Ovary (tissue), 9 donors: ENCODE results near the gene DSG3. TPM values are rescaled to one million over a fixed set of nuclear protein-coding genes. Genes with fewer than 3 reads are reported as not detected.

Source experiments
- DNase-seq, 5 donors: peaks; one replicate each; pipeline ENCODE4 v3.0.0-alpha.2; 2019 to 2020
- H3K27ac ChIP-seq, 2 donors: fragments of 200-600 bp; one replicate each; pipeline versions ENCODE4 v1.5.1 to v1.8.0; 2019 to 2022
- H3K27me3 ChIP-seq: fragments of 200-600 bp; one replicate; pipeline ENCODE4 v1.8.0; 2022
- H3K36me3 ChIP-seq: fragments of 200-600 bp; sonication (generic); one replicate; pipeline ENCODE4 v1.5.1; 2019
- H3K4me1 ChIP-seq: one replicate; pipeline ENCODE4 v1.8.1; 2013; ENCODE audit warnings: mild to moderate bottlenecking, moderate library complexity; ENCODE audit not compliant: insufficient read depth
- H3K4me3 ChIP-seq: fragments of 200-600 bp; sonication (generic); one replicate; pipeline ENCODE4 v1.5.1; 2017
- H3K9me3 ChIP-seq, 2 donors: fragments of 200-600 bp in 1 of 2; sonication (generic) in 1 of 2; one replicate each; pipeline versions ENCODE4 v1.5.1 to v1.8.1; 2013 to 2019; ENCODE audit warnings: mild to moderate bottlenecking in 1 of 2, moderate library complexity in 1 of 2
- EP300 ChIP-seq: sonication (generic); formaldehyde crosslinking; IDR thresholded peaks from one replicate; pipeline ENCODE4 v1.6.1; 2017; ENCODE audit warnings: antibody characterized with exemption
- POLR2A ChIP-seq: fragments of 450-650 bp; IDR thresholded peaks from one replicate; pipeline ENCODE4 v1.6.1; 2017; ENCODE audit warnings: antibody characterized with exemption, mild to moderate bottlenecking, moderate library complexity
- WGBS, 3 donors: extraction: QIAGEN DNeasy Blood & Tissue Kit in 1 of 3; methylation state at CpG; one replicate each; pipeline versions ENCODE4 v1.1.5 to v1.1.7; 2013 to 2017; 5-methylcytosine and 5-hydroxymethylcytosine counted together
- intact Hi-C, 4 donors: fragments of 100-400 bp; cut with DNase I; formaldehyde crosslinking; loops; one replicate each; pipeline versions ENCODE4 v1.11.0 to v1.15.1; 2022 to 2023
- polyA plus RNA-seq, 2 donors: library from polyadenylated mRNA; stranded (reverse); fragments of 200-250 nt in 1 of 2; fragments of 350-450 nt in 1 of 2; fragmentation: Illumina TruSeq in 1 of 2; extraction: RNeasy Lipid Tissue Mini Kit (QIAGEN cat#74804) in 1 of 2; gene quantifications; one replicate each; pipeline ENCODE4 v1.2.3, GENCODE V29; 2013 to 2014
- total RNA-seq, 7 donors: library from RNA; depleted of rRNA in 2 of 7; stranded (reverse); fragments of >200 nt in 2 of 7; fragmentation: NEBNext Ultra II Directional in 3 of 7; extraction: Animal tissue kit (Norgen Biotek cat#: 25700) in 3 of 7; gene quantifications; one replicate each; pipeline versions ENCODE4 v1.1.0 to v1.2.4, GENCODE V29; 2016 to 2023
- TF ChIP-seq, protein P1 (sequence below), 3 donors: fragments of 450-650 bp in 2 of 3; fragments of 200-600 bp in 1 of 3; IDR thresholded peaks; one replicate each; pipeline versions ENCODE4 v1.5.1 to v1.8.0; 2016 to 2022; ENCODE audit warnings: antibody characterized with exemption in 3 of 3, mild to moderate bottlenecking in 1 of 3
- donor health status: DM: no; HTN: no; CAD: no; lungs with moderate emphysema.
- donor health status: DM: no; HTN: no; CAD: no.
- donor health status: Bipolar disorder and iron deficiency.
- donor health status: DM: yes; HTN: yes; CAD: no.
- donor health status: DM: no; HTN: no; CAD: no.
- donor health status: DM: yes; HTN: yes; CAD: no.

Gene DSG3
- total and polyA plus RNA-seq, 9 donors = under 0.01 to 0.05 (median 0.03) TPM; not detected in 6

DNA sequence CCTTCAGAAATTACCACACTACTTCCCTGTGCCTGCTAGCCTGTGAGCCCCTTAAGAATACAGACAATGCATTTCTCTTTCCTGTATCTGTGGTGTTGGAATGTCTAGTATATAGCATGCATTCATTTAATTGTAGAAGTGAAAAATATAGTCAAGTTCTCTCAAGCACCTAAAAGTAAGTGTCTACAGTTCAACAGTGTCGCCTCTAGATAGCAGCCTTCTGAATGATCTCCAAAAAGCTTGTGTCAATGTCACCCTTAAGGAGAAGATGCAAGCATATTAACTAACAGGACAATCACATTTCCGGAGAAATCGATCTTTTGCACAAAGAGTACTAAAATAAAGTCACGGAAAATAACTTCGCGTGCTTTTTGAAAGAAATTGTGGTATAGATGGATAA is 27.5 kb upstream of the DSG3 start:
- no peak for DNase-seq
- H3K27me3 ChIP-seq = no peaks in the 10 kb centered on the region
- WGBS, 3 donors = 94 to 97% (median 94%) methylated on average over 6 of the region's 6 CpGs
- no peak overlapping the region for H3K4me3 ChIP-seq
- H3K36me3 ChIP-seq = no peaks in the 10 kb centered on the region
- no peak for TF ChIP-seq EP300
- TF ChIP-seq, protein P1, sequence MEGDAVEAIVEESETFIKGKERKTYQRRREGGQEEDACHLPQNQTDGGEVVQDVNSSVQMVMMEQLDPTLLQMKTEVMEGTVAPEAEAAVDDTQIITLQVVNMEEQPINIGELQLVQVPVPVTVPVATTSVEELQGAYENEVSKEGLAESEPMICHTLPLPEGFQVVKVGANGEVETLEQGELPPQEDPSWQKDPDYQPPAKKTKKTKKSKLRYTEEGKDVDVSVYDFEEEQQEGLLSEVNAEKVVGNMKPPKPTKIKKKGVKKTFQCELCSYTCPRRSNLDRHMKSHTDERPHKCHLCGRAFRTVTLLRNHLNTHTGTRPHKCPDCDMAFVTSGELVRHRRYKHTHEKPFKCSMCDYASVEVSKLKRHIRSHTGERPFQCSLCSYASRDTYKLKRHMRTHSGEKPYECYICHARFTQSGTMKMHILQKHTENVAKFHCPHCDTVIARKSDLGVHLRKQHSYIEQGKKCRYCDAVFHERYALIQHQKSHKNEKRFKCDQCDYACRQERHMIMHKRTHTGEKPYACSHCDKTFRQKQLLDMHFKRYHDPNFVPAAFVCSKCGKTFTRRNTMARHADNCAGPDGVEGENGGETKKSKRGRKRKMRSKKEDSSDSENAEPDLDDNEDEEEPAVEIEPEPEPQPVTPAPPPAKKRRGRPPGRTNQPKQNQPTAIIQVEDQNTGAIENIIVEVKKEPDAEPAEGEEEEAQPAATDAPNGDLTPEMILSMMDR (IDR thresholded peaks at IDR 0.05) = no peak
- TF ChIP-seq POLR2A = no peak
- no peaks in the 10 kb centered on the region for H3K4me1 ChIP-seq
- H3K9me3 ChIP-seq = no peaks in the 10 kb centered on the region
- no peak overlapping the region for H3K27ac ChIP-seq
- intact Hi-C loops = no loop called here

DNA sequence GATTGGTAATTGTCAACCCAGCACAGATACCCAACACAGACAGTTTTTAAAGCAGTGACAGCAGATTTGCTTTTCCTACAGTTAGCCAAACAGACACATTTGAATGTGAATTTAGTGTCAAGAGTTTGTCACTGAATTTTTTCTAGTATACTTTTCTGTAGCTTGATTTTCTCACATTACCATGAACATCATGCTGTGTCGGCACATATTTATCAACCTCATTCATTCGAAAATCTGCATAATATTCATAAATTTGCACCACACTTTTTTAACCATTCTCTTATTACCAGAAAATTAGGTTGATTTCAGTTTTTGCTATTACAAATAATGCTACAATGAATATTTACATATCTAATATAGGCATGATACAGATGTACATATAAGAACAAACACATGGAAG is 27.0 kb upstream of the DSG3 start:
- no peaks in the 10 kb centered on the region for H3K27me3 ChIP-seq
- no peaks in the 10 kb centered on the region for H3K9me3 ChIP-seq
- H3K4me3 ChIP-seq = no peak overlapping the region
- no peaks in the 10 kb centered on the region for H3K36me3 ChIP-seq
- intact Hi-C loops = no loop called here
- DNase-seq = no peak
- TF ChIP-seq, protein P1 (IDR thresholded peaks at IDR 0.05) = no peak
- TF ChIP-seq POLR2A = no peak
- no peak for TF ChIP-seq EP300
- 84 to 87% (median 87%) methylated on average over 2 of the region's 2 CpGs for WGBS, 3 donors
- H3K27ac ChIP-seq = no peak overlapping the region
- no peaks in the 10 kb centered on the region for H3K4me1 ChIP-seq

DNA sequence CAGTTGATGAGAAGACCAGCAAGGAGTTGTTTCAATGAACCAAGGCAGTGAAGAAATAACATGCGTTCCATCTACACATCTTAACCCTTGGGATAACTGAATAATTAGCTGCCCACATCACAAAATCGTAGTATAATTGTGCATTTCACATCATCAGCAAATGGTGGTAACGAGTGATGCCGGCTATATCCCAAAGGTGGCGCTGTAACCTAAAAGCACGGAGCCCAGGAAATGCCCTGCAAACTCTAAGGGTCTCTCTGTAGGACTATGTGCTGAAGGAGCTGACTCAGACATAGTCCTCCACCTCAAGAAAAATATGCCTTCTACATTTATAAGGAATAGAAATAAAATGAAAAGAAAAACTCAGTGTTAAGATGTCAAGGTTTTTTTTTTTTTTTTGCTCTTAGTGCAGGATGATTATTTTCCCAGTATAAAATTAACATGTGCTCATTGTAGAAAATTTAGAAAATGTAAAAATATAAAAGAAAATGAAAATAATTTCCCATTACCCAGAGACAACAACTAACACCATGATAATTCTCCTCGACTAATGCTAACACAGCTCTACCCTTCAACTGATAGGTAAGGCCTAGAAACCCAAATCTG is 23.1 kb upstream of the DSG3 start:
- Histone ChIP-seq H3K27ac (no peak overlapping the region), H3K27me3 (no peaks in the 10 kb centered on the region), H3K36me3 (no peaks in the 10 kb centered on the region), H3K4me1 (no peaks in the 10 kb centered on the region), H3K9me3 (no peaks in the 10 kb centered on the region), H3K4me3 (no peak overlapping the region)
- no peak for TF ChIP-seq EP300
- TF ChIP-seq, protein P1 (IDR thresholded peaks at IDR 0.05) = peak in 1 of 3 donors; percentile 34
- WGBS, 3 donors = 33 to 38% (median 36%) methylated on average over 7 of the region's 7 CpGs
- intact Hi-C loops = no loop called here
- DNase-seq = peak in 3 of 5 donors; percentile 19 to 53 (median 22)

DNA sequence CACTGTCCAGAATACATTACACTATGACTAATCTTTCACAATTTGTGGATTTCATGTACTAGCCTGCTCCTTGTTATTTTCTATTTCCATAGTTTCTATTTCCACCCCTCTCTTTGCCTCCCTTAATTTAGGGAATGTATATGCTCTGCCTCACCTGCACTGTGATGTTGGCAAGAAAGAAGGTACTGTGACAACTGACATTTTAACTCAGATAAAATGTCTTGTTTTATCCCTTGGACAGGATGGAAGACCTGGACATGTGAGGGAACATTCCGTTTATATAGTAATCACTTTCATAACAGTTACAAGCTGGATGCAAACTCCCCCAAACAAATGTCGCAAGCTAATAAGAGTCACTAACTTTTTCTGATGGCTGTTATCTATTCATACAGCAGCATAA is 21.5 kb upstream of the DSG3 start:
- WGBS, 3 donors = 59 to 68% (median 61%) methylated on average over 2 of the region's 2 CpGs
- Histone ChIP-seq H3K27ac (no peak overlapping the region), H3K4me1 (no peaks in the 10 kb centered on the region), H3K36me3 (no peaks in the 10 kb centered on the region), H3K9me3 (no peaks in the 10 kb centered on the region), H3K27me3 (no peaks in the 10 kb centered on the region), H3K4me3 (no peak overlapping the region)
- intact Hi-C loops = no loop called here
- DNase-seq = no peak
- no peak for TF ChIP-seq EP300

DNA sequence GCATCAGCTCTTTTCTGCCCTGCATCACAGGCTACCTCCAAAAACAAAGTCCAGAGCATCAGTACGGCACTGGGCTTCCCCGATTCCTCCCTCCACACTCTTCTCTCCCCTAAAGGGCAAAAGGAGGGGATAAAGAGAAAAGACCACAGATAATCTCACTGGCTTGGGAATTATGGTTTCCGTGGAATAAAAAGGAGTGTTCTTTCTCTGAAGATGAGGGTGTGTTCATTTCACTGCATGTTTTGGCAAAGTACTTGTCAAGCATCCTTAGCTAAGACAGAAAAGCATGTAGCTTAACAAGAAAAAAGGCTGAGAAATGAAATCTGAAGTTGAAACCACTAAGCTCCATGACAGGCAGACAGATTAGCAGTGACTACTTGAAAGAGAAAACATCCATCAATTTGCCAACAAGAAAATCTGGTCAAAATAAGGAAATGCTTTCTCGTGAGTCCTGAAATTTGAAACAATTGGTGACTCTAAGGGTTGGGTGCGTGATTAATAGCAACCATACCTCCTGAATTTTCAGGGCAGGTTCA is 20.6 kb upstream of the DSG3 start:
- intact Hi-C loops = no loop called here
- Histone ChIP-seq H3K9me3 (no peaks in the 10 kb centered on the region), H3K36me3 (no peaks in the 10 kb centered on the region), H3K4me1 (no peaks in the 10 kb centered on the region), H3K27me3 (no peaks in the 10 kb centered on the region), H3K27ac (no peak overlapping the region), H3K4me3 (no peak overlapping the region)
- no peak for DNase-seq
- no peak for TF ChIP-seq EP300
- TF ChIP-seq POLR2A = no peak
- TF ChIP-seq, protein P1 (IDR thresholded peaks at IDR 0.05) = no peak
- 62 to 66% (median 65%) methylated on average over 5 of the region's 5 CpGs for WGBS, 3 donors
